M059J (cell line): Measurements from ENCODE around the gene UBE3D. TPM values are rescaled to one million over a fixed set of nuclear protein-coding genes. Genes with fewer than 3 reads are reported as not detected.

Experiments used
- DNase-seq: peaks from one replicate; pipeline ENCODE4 v3.0.0-alpha.2; 2012; ENCODE audit warnings: low read depth
- total RNA-seq: library from RNA; depleted of rRNA; stranded (reverse); fragments of >200 nt; shearing (Covaris generic); gene quantifications from 2 replicates; pipeline ENCODE4 v1.2.3, GENCODE V29; 2014

The UBE3D gene
- total RNA-seq, 1 experiment from 2014 or later: 7.8 TPM

DNA sequence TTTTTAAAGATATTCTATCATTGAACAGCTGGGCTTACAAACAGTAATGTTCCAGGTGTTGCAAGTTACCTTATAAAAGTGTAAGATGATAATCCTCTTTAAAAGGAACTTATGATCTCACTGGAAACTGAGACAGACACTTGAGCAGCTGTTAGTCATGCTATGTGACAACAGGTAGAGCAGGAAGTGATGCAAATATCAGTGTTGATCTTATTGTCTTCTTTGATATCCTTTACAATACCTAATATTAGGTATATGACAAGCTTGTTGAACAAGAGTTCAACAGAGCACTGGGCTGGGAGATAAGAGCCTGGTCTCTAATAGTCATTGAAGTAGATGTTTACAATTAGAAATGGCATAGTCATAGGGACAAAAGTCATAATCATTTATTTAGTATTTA lies 150.0 kb downstream of the UBE3D start:
- DNase-seq: no peak

DNA sequence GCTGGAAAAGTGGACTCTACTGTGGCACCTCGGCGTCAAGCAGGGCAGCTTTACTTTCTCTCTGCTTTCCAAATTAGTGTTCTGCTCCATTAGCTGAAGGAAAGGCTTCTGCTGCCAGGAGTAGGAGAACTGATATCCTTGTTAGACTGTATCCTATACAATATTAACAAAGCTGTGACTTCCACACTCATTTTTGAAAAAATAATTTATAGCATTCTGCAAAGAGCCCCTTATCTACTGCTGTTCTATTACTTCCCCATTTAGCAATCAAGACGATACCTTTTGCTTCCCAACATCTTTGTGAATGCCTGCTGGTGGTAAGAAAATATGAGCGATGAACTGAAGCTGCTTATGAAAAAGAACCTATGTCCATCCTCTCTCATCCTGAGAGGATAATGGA lies 151.1 kb downstream of the UBE3D start:
- no peak for DNase-seq

DNA sequence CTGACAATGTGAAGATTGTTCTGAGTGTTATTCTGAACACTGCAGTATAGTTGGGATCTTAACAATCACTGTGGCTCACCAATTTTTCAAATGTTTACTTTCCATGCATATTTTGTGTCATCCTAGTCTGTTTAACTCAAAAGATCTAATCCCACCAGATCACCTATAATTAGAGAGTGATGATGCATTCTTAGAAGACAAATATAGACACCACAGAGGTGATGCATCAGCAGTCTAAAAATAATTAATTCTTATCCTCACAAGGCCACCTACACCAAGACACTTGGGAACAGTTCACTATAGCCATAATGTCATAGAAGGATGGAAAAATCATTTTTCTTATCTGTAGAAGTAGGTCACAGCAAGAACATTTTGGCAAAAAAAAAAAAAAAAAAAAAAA lies 154.8 kb downstream of the UBE3D start:
- no peak for DNase-seq

DNA sequence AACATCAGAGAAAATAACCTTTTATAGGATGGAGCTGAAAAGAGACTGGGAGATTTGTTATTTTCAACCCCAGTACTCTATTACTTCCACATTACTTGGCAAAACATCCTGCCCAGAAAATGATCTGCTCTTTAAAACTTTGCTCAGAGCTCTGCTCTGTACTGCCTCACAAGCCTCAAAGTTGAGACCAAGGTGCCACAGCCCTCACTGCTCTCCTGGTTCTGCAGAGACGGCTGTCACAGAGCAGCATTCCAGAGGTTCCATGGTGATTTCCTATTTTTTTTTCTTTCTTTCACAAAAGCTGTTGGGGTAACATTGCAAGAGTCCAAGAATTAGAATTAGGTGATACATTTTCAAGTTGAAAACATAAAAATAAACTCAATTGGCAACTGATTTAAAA lies 155.2 kb downstream of the UBE3D start:
- no peak for DNase-seq

DNA sequence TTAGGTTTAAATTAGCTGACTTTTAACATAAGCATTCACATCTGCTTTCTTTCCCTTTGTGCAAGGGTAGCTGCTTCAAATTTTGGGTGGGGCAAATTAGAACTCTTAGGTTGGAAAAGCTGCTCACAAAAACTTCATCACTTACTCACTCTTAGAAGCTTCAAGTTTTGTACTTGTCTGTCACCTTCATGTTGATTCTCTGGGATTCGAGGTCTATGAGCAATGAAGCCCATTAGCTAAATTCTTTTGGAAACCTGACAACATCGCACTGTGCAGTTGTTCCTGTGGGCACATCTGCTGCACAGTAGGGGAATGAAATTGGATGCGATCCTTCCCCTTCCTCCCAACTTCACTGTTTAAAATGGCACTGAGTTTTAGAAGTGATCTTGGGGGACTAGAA lies 156.1 kb downstream of the UBE3D start:
- peak; percentile 30 for DNase-seq

DNA sequence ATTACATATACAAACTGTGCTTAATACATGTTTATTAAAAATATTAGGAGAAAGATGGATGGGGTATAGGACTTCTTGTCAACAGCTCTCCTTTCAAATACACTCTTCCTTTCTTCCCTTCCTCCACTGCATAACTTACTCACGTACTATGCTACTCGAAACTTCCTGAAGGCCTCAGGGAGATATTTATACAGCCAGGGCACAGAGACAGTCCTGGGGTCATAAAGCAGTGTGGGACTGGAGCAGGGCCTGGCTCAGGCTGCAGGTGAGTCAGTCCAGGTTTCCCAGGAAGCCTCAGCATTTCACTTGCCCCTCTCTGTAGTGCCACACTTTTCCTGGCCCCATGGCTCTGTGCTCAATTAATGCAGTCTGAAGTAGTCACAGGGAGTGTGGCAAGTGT lies 157.0 kb downstream of the UBE3D start:
- DNase-seq: peak; percentile 87

DNA sequence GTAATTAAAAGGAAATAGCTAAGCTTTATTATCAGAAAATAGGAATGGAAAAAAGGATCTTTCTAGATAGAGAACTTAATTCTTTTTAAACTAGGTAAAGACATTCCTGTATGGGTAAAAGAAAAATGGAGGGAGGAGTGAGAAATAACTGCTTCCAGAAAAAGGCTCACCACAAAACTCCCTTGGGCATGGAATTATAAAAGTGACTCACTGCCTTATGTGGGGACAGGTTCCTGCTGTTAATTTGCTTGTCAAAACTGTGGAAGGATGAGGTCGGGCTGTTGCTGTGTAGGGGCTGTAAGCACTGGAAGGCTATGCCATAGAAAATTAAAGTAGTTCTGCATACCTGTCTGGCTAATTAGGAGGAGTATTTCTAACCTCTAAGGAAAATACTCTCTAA lies 158.7 kb downstream of the UBE3D start:
- DNase-seq: peak; percentile 96

DNA sequence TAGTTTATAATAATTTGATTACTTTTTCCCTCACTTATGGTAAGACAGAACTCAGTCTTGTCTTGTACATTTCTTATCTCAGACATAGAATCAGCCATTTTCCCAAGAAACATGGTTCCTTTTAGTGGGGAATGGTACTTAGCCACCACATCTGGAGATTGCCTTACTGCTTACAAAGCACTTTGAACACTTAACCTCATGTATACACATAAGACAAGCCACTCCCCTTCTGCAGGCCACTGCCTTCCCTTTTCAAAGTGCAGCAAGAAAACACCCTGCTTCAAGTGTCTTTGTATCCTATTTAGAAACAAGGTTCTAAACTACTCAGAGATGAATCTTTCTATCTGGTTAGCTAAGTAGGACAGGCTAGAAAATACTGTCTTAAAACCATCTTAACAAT lies 159.2 kb downstream of the UBE3D start:
- DNase-seq: peak; percentile 66

DNA sequence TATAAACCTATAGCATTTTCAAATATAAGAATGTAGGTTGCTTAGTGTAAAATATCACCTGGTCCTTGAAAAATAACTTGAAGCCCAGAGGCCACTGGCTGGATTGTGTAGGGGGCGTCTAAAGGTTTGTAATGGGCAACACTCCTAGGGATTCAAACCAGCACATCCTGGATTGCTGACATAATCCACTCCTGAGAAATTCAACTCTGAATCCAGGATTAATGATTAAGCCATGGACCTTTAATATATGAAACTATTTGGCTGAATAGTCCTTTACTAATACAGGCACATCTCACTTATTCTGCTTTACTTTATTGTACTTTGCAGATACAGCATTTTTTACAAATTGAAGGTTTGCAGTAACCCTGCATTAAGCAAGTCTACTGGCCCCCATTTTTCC lies 160.8 kb downstream of the UBE3D start:
- DNase-seq: no peak

DNA sequence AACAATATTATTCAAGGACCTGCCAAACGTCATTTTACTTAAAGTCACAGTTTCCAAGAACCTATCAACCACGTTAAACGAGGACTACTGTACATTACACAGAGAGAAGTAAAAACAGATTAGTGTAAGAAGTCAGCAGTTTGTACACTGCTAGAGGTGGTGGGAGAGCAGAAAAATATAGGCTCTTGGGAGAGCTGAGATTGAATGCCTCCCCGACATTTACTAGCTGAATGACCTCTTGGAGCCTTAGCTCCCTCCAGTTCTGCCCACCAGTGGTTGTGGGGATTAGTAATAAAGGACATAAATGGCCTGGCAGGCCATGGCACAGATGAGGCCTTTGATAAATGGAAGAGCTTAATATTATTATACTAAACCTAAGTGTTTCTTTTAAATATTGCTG lies 161.4 kb downstream of the UBE3D start:
- no peak for DNase-seq

DNA sequence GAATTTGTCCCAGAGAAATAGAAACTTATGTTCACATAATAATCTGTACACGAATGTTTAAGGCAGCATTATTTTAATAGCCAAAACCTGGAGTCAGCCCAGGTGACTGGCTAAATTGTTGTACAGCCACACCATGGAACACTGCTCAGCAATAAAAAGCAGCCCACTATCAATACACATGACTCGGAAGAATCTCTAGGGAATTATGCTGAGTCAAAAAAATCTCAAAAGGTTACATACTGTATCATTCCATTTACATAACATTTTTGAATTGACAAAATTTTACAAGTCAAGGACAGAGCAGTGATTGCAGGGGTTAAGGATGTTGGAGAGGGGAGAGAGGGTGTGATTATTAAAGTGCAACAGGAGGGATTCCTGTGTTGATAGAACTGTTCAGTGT lies 163.4 kb downstream of the UBE3D start:
- DNase-seq: no peak

DNA sequence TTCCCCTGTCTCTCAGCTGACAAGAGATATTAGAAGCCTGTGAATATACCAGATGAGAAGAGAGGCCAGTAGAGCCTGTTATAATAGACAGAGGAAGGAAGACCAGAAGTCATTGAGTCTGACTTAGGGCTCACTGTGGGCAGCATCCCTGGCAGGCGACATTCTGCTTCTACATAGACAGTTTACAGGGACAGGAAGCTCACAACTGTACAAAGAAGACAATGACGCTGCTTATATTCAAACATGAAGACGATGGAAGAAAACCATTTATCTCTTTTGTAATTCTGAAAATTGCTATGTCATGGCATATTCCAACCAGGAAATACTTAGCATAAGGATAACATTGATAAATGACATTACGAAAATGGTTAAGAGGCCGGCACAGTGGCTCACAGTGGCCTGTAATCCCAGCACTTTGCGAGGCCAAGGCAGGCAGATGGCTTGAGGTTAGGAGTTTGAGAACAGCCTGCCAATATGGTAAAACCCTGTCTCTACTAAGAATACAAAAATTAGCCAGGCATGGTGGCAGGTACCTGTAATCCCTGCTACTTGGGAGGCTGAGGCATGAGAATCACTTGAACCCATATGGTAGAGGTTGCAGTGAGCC lies 170.9 kb downstream of the UBE3D start:
- no peak for DNase-seq

DNA sequence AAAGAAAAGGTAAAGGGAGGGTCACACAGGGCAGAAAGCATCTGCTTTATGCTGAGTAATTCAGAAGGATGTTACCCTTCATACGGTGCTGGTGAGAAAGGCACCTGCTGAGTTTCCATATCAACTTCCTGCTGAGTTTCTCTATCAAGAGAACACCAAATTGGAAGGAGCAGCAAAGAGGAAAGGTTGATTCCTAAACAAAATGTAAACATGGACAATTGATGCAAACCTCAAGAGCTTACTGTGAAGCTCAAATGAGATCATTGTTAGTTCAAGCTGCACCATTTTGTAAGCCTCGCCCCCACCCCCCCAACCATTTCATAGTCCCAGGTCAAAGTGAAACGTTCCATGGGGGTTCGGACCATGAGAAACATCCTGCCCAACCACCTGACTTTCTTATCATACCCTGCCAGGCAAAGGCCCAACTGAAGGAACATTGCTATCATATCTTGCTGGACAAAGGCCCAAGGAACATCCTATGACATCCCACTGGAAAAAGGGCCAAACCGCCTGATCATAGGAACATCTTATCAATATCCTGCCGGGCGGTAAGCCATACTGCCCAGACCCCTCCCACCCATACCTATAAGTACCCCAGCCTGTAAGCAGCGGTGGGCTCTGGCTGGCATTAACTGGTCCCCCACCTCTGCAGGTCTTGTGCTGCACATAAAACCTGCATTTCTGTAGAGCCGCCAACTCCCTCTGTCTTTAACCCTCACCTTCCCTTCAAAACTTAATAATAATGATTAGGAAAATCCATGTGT lies 171.6 kb downstream of the UBE3D start:
- DNase-seq: no peak

DNA sequence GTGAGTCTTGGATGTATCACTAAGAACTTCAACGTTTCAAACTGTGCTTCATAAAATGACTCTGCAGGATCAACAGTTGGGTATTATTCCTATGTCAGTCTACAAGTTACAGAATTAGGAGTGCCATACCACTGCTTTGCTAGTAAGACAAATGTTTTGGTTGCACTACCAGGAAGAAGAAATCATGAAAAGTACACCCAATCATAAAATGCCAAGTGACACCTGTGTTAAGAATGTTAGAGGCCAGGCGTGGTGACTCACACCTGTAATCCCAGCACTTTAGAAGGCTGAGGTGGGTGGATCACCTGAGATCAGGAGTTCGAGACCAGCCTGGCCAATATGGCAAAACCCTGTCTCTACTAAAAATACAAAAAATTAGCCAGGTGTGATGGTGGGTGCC lies 174.1 kb downstream of the UBE3D start:
- DNase-seq: peak; percentile 32

DNA sequence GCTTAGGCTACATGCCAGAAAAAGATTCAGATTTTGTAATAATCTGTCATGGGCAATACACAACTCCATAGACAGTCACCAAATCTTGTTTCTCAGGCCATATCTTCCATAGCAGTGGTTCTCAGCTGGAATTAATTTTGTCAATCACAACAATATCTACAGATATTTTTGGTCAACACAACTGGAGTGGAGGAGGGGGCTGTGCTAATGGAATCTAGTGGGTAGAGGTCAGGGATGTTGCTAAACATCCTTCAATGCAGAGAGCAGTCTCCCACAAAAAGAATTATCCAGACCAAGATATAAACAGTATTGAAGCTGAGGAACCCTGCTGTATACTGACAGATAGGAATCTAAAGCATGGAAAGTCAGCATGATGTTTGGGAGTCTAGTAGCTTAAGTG lies 174.6 kb downstream of the UBE3D start:
- no peak for DNase-seq

DNA sequence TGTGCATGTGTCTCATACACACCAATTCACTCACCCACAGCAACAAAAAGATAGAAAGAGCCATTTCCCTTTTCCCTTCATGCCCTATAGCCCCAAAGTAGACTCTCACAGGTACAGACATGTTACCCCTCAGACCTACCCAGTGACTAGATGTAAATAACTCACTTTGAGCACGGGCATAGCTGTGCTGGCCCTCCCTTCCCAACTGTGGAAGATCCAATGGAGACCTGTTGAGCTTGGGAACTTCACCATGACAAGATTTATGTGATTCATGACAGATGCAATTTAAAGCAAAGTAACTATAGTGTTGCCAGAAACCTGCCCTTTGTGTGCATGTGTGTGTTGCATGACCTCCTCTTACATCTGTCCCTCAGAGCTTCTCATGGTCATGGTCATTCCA lies 175.4 kb downstream of the UBE3D start:
- no peak for DNase-seq

DNA sequence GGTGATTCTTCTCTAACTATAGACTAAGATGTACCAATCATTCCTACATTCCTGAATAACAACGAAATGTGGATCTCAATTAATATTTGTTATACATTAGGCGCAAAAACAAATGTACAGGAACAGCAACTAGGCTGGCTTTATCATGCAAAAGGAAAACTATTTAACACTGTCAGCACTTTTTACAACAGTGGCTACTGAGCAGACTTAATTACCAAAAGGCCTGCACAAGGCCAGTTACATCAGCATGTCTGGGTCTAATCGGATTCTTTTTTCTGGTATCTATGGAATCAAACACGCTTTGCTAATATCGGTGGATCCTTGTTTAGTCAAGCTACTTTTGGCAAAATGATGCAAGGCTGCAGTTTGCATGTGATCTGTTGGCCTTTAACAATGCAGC lies 176.5 kb downstream of the UBE3D start:
- DNase-seq: no peak

DNA sequence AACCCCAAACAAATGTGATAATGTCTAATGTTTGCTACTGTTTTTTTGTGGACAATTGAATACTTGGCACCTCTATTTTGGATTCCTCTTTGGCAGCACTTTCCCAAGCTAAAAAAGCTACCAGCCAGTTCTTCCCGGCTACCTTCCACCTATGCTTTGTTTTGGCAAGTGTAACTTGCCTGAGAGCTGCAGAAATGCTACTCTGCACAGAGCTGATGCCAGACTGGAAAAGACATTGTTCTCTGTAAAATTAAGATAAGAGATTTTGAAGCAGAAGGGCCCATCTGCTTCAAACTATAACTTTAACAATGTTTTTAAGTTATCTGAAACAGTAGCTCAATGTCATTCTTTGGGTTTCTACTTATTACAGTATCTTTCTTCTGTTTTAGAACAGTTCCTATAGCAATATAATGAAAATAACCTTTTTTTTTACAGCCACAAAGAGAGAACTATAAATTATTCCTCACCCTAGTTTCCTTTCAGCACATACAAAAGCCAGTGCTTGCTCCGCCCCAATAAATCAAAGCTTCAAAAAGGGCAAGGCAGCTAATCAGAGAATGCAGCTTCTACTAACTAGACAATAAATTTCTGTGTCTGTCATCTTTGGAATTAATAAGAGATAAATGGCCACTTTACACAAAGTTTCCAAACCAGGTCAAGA lies 183.1 kb downstream of the UBE3D start:
- no peak for DNase-seq

DNA sequence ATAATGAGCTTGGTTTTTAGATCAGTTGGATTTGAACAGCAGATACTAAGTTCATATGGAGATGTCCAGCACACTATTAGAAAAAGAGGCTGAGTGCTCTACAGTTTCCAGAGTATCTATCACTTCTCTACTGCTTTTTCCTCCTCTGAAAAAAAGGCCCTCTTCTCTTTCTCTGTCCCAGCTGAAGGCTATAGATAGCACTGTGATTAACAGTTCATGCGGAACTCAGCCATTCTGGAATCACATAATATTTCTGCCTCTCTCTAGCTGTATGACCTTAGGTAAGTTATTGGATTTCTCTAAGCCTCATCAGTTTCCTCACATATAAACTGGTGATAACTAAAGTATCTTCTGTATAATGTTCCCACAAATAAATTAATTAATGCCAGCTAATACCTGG lies 184.1 kb downstream of the UBE3D start:
- no peak for DNase-seq

DNA sequence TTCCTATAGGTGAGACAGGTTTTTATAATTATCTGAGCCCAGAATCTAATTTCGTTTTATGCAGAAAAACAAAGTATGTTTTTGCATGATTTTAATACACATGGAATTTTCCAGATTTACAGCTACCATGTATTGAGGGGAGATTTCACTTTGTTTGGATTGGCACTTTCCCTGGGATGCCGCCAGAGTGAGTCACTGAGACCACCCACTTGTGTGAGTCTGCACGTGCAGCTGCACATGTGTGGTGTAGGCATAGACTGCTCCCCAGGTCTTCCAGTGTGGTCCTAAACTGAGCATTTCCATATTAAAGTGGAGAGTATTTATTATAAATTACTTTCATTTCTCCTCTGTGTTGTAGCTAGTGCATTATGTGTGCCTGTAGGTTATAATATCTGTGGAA lies 186.8 kb downstream of the UBE3D start:
- peak; percentile 30 for DNase-seq

DNA sequence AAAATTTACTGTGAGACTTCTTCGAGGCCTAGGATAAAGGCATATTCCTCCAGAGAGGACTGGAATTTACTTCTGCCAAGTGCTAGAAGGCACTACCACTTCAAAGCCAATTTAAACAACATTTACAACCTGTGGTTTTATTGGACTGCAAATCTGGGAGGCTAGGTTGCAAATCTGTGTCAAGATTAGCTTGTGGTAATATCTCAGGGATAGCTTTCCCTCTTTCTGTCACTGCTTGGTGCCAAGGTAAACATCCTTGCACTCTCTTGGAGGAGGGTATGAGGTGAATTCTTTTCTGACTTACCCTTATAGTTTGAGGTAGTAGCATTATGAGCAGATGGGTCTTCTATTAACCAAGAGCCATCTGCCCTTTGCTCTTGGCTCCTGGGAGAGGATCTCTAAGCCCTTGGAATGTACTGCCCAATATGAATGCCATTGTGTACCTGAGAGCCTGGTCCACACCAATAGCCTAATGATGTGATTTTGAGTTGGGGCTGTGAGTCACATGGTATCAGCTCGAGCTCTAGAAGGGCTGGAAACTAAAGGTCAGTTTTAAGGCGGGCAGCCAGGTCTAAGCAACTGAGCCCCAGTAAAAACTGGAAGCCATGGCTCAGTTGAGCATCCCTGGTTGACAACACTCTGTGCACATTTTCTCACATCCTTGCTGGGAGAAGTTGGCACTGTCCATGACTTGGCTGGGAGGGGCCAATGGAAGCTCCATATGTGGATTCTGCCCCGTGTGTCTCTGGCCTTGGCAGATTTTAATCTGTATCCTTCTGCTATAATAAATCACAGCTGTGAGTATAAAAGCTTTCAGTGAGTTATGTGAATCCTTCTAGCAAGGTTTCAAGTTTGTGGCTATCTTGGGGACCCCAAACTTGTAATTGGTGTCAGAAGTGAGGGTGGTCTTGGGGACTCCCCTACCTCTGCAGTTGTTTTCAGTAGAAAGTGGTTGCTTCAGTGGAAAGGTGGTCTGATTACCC lies 188.1 kb downstream of the UBE3D start:
- peak; percentile 94 for DNase-seq

DNA sequence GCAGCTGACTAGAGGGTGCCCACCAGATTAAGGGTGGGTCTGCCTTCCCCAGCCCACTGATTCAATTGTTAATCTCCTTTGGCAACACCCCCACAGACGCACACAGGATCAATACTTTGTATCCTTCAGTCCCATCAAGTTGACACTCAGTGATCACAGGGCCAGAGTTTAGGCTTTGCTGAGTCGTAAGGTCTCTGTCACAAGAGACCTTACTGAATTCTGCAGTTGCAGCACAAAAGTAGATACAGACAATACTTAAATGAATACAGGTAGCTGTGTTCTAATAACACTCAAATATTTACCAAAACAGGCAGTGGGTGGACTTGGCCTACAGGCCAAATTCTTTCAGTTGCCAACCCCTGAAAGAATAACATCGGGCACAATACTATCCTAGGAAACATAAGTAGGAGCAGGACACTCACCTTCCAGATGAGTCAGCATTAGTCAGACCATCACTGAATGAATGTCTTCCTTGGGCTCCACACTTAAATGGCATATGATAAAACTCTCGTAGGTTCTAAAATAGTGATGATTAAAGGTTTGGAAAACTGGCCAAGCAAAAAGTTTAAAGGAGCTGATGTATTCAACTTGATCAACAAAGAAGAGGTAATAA lies 190.0 kb downstream of the UBE3D start:
- peak; percentile 99 for DNase-seq
